LNCAP (cell line): ENCODE measurements around the gene TPH2.

Experiments used
- CTCF ChIP-seq: fragments of 450-650 bp; IDR thresholded peaks from 2 replicates; pipeline ENCODE4 v1.5.1; 2017; ENCODE audit warnings: mild to moderate bottlenecking

Gene TPH2

GRCh38 chr12:72075891-72076557, 137.4 kb downstream of the TPH2 start:
- no peak for TF ChIP-seq CTCF

- TF ChIP-seq CTCF, result no peak
These were observed 137.9 kb downstream of the TPH2 start for GRCh38 chr12:72076558-72076915.

- TF ChIP-seq CTCF, result no peak
These were observed 138.6 kb downstream of the TPH2 start for GRCh38 chr12:72077111-72077820.

GRCh38 chr12:72081777-72082176, 143.1 kb downstream of the TPH2 start:
- TF ChIP-seq CTCF, result no peak
